Measurements from ENCODE around the gene GTF3C1. TPM values are rescaled to one million over a fixed set of nuclear protein-coding genes. Genes with fewer than 3 reads are reported as not detected.

GTF3C1 gene
- 62.9 and 63.4 TPM in 2 replicates for total RNA-seq

GRCh38 chr16:27549746-27550581, at the start of gene GTF3C1, which contains the start of gene KATNIP:
TSS of gene GTF3C1 (minus strand) at chr16:27549913. CDS start at chr16:27549890, 23 bp downstream.
TSS of gene KATNIP (plus strand) at chr16:27550144. CDS start at chr16:27550171, 27 bp downstream.

Other genes with a start within 250 kb of the GTF3C1 start
- 25.0 and 25.1 TPM in 2 replicates for gene IL4R, start 235.9 kb downstream of the GTF3C1 start, total RNA-seq
- 2.2 and 5.2 TPM in 2 replicates for gene IL21R, start 147.7 kb downstream of the GTF3C1 start, total RNA-seq
- 24.0 and 25.1 TPM in 2 replicates for gene KATNIP, start 231 bp upstream of the GTF3C1 start, total RNA-seq

Measured in articular chondrocyte of knee joint (primary cell).